Esophagus (tissue), 2 donors: Measurements from ENCODE around the gene BAG5. TPM values are rescaled to one million over a fixed set of nuclear protein-coding genes. Genes with fewer than 3 reads are reported as not detected.

Experiments used
- H3K27ac ChIP-seq, 2 donors: one replicate each; pipeline ENCODE4 v1.5.1; 2013; ENCODE audit warnings: low read depth in 2 of 2, mild to moderate bottlenecking in 2 of 2, inconsistent platforms in 1 of 2, low read length in 1 of 2, moderate library complexity in 1 of 2
- H3K27me3 ChIP-seq, 2 donors: one replicate each; pipeline ENCODE4 v1.6.1; 2013; ENCODE audit warnings: low read length in 2 of 2, control low read depth in 1 of 2, mild to moderate bottlenecking in 1 of 2; ENCODE audit not compliant: insufficient read depth in 2 of 2, control insufficient read depth in 1 of 2
- H3K36me3 ChIP-seq, 2 donors: one replicate each; pipeline ENCODE4 v1.6.1; 2013; ENCODE audit warnings: low read length in 1 of 2; ENCODE audit not compliant: control insufficient read depth in 2 of 2, insufficient read depth in 2 of 2
- H3K4me1 ChIP-seq, 2 donors: one replicate each; pipeline ENCODE4 v1.6.1; 2013; ENCODE audit warnings: low read length in 1 of 2; ENCODE audit not compliant: control insufficient read depth in 2 of 2, insufficient read depth in 2 of 2
- H3K4me3 ChIP-seq, 2 donors: one replicate each; pipeline ENCODE4 v1.5.1; 2013; ENCODE audit warnings: low read length in 2 of 2, mild to moderate bottlenecking in 2 of 2, low read depth in 1 of 2, moderate library complexity in 1 of 2
- H3K9me3 ChIP-seq, 2 donors: one replicate each; pipeline ENCODE4 v1.6.1; 2013; ENCODE audit warnings: mild to moderate bottlenecking in 2 of 2, low read depth in 1 of 2, low read length in 1 of 2, moderate library complexity in 1 of 2; ENCODE audit not compliant: control insufficient read depth in 2 of 2, insufficient read depth in 1 of 2
- WGBS, 2 donors: extraction: QIAGEN DNeasy Blood & Tissue Kit; methylation state at CpG; one replicate each; pipeline ENCODE4 v1.1.7; 2013; 5-methylcytosine and 5-hydroxymethylcytosine counted together
- polyA plus RNA-seq, 2 donors: library from polyadenylated mRNA; stranded (reverse); fragments of 200-250 nt; gene quantifications; one replicate each; pipeline ENCODE4 v1.2.3, GENCODE V29; 2013
- donor health status: healthy with polysubstance abuse.
- donor health status: Bipolar disorder and iron deficiency.

Gene BAG5
- polyA plus RNA-seq, 2 donors = 7.1 to 12.7 TPM

DNA sequence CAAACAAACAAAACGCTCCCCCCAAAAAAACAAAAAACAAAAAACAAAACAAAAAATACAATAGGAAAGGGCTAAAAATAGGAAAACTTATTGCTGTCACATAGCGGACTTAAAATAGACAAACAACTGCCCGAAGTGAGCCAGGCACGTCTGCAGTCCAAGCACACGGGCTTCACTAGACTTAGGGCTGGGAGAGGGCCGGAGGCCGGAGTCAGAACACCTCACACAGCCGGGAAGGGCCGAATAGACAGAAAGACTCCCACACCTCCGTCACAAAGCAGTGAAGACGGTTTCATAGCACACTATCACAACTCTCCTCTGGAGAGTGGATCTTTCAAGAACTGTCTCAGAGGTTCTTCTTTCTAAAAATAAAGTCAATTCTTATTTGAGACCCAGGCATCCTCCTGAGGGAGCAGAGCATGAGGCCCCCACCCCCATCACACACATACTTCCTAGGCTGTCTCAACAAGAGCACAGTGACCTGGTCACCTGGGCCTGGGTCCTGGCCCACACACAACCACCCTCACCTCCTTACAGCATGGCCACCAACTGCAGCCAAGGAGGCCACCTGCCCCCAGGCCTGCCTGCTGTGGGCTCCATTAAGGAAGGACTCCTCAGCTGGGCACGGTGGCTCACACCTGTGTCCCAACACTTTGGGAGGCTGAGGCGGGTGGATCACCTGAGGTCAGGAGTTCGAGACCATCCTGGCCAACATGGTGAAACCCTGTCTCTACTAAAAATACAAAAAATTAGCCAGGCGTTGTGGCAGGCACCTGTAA, 6.7 kb downstream of the BAG5 start:
- 81 to 88% methylated on average over 15 of the region's 15 CpGs for WGBS, 2 donors
- H3K36me3 ChIP-seq = peaks cover 0 to 6% of the 10 kb centered on the region in 2 donors
- no peaks in the 10 kb centered on the region for H3K27me3 ChIP-seq
- no peaks in the 10 kb centered on the region for H3K9me3 ChIP-seq
- no peak overlapping the region for H3K4me3 ChIP-seq
- peaks cover 0 to 22% of the 10 kb centered on the region in 2 donors for H3K4me1 ChIP-seq
- peak overlapping the region in 1 of 2 donors; percentile 5 for H3K27ac ChIP-seq

DNA sequence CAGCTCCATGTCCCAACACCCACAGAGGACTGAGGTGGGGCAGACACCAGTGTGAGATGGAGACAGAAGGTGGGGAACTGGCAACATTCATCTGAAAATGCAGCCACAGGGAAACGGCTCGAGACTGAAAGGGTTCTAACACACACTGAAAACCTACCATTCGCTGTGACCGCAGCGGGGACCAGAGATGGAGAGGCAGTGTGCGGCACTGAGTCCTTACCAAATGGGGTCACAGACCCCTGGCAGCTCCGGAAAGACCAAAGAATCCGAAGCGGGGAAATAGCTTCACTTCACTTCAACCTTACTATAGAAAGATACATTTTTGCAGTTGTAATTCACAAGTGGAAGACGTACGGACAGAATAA, 9.6 kb downstream of the BAG5 start:
- H3K27ac ChIP-seq = peak overlapping the region; percentile 73 to 78
- no peaks in the 10 kb centered on the region for H3K27me3 ChIP-seq
- H3K9me3 ChIP-seq = no peaks in the 10 kb centered on the region
- WGBS, 2 donors = 87% methylated on average over 11 of the region's 11 CpGs
- H3K4me1 ChIP-seq = peaks cover 7 to 37% of the 10 kb centered on the region in 2 donors
- peaks cover 0 to 3% of the 10 kb centered on the region in 2 donors for H3K36me3 ChIP-seq
- H3K4me3 ChIP-seq = no peak overlapping the region

DNA sequence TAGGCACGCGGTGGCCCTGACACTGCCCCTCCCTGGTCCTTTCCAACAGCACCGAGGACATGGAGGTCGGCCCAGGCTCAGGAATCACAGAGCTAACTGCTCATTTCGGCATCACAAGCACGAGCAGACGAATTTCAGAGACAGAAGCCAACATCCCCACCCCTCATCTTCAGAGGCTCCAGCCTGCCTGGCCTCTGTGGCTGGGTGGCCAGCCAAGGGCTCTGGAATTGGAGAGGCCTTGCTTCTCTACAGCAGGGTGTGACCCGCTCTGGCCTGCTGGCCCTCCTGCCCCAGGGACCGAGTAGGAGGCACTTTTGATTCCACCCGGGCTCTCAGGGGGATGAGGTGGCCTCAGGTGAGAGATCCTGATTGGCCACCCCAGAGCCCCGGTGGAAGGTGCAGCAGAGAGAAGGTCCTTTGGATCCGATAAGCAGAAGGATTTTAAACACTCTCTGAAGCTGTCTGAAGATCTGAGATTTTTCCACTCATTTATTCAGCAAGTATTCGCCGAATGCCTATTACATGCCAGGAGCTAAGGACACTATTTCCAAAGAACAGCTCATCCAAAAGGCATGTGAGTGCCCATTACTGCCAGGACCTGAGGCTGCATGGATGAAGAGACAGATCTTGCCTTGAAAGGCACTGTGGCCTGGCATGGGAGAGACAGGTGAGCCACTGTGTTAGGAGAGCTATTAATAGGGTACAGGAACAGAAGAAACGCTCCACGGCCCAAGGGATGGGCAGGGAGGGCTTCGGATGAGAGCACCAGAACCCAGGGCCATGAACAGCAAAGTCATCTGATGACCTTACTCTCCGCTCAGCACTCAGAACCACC, 10.2 kb downstream of the BAG5 start:
- Histone ChIP-seq H3K27me3 (no peaks in the 10 kb centered on the region), H3K4me1 (peaks cover 7 to 37% of the 10 kb centered on the region in 2 donors), H3K9me3 (no peaks in the 10 kb centered on the region), H3K4me3 (no peak overlapping the region), H3K27ac (peak overlapping the region; percentile 78 to 84), H3K36me3 (peaks cover 0 to 3% of the 10 kb centered on the region in 2 donors)
- WGBS, 2 donors = 39 to 59% methylated on average over 18 of the region's 18 CpGs

DNA sequence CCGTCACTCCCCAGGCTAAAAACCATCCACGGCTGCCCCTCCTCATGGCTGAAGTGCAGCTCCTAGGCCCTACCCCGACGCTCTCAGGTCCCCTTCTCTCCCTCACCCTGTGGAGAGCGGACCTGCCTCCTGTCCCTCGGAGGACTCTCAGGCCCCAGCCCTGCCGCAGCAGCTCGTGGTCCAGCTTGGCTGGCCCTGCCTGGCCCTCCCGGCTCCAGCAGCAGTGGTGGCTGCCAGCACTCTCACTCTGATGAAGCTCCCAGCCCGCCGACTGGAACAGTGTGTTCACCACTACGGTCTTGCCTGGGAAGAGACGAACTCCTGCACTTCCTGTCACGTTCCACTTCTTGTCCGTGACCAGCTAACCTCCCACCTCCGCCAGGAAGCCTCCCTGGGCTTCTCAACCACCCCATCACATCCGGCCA, 11.1 kb downstream of the BAG5 start:
- H3K27me3 ChIP-seq = no peaks in the 10 kb centered on the region
- H3K4me1 ChIP-seq = peaks cover 7 to 42% of the 10 kb centered on the region in 2 donors
- H3K9me3 ChIP-seq = no peaks in the 10 kb centered on the region
- peak overlapping the region; percentile 78 to 84 for H3K27ac ChIP-seq
- H3K4me3 ChIP-seq = no peak overlapping the region
- WGBS, 2 donors = 54 to 62% methylated on average over 17 of the region's 17 CpGs
- peaks cover 0 to 3% of the 10 kb centered on the region in 2 donors for H3K36me3 ChIP-seq

DNA sequence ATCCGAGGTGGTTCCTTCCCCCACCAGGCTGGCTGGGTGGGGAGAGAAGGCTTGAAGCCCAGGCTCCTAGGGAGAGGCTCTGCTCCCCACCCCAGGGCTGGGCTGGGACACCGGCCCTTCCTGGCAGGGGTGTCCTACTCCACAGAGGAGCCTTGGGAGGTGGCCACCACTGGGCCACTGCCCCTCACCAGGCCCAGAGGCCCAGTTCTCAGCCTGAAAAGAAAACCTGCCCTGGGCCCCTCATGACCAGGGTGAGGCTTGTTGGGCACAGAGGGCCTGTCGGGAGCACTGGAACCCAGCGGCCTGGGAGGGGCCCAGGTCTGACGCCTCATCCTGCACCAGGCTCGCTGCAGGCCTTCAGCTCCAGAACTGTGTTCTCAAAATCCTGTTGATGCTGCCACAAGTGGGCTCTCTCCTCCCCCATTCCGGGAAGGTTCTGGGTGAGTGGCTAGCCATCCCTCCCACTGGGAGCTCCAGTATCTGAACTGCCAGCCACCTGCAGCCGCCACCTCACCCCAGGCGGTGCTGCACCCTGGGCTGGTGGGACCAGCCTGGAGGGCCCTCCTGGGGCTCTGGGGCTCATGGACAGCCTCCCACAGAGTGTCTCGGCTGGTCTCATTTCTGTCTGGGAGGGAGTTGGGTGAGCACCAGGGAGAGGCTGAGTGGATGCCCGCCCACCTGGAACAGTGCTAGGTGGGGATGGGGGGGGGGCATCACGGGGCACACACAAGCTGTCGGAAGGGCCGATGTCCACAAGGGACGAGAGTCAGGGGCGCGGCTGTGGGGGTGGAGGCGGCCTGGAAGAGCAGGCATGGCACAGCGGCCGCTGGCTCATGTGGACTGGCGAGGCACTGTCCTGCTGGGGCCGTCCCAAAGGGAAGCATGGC, 11.8 kb downstream of the BAG5 start:
- H3K9me3 ChIP-seq = no peaks in the 10 kb centered on the region
- WGBS, 2 donors = 56 to 59% methylated on average over 22 of the region's 22 CpGs
- H3K4me1 ChIP-seq = peaks cover 7 to 42% of the 10 kb centered on the region in 2 donors
- no peaks in the 10 kb centered on the region for H3K27me3 ChIP-seq
- peak overlapping the region; percentile 78 to 84 for H3K27ac ChIP-seq
- peaks cover 0 to 3% of the 10 kb centered on the region in 2 donors for H3K36me3 ChIP-seq
- H3K4me3 ChIP-seq = no peak overlapping the region

DNA sequence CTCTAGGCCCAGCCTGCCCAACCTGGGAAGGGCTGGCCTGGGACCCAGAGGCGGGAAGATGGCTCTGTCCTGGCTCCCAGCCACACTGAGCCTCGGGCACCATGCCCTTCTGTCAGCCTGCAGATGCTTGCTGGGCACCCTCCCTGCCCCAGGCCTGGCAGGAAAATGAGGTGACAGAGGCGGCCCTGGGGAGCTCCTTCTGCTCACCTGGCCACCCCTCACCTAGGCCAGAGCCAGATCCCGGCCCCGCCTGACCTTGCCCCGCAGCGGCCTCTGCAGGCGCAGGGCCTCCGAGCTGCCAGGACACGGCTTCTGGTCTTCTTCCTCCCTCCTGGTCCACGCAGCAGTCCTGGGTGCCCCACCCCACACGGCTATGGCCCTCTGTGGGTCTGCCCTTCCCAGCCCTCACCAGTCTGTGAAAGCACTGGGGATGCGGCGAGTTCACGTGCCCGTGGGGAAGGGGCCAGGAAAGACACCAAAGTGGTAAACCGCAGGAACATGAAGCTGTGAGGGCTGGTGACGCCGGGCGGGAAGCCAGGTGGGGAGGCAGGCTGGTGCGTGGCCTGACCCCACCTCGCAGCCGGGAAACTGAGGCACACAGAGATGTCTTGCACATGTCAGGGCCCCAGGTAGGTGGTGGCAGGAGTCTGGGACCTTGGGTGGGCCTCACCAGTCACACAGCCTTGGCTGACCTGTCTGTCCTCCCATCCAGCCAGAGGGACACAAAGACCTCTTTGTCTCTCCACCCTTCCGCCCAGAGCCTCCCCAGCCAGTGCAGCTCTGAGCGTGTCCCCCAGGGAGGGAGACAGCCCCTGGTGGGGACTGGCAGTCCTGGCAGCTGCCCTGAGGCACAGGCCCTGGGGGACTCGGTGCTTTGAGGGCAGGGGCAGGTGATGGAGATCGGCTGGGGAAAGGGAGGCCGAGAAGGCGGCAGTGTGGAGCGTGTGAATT, 12.8 kb downstream of the BAG5 start:
- peaks cover 7 to 43% of the 10 kb centered on the region in 2 donors for H3K4me1 ChIP-seq
- 67% methylated on average over 29 to 30 of the region's 30 CpGs for WGBS, 2 donors
- H3K27ac ChIP-seq = peak overlapping the region; percentile 31 to 62

DNA sequence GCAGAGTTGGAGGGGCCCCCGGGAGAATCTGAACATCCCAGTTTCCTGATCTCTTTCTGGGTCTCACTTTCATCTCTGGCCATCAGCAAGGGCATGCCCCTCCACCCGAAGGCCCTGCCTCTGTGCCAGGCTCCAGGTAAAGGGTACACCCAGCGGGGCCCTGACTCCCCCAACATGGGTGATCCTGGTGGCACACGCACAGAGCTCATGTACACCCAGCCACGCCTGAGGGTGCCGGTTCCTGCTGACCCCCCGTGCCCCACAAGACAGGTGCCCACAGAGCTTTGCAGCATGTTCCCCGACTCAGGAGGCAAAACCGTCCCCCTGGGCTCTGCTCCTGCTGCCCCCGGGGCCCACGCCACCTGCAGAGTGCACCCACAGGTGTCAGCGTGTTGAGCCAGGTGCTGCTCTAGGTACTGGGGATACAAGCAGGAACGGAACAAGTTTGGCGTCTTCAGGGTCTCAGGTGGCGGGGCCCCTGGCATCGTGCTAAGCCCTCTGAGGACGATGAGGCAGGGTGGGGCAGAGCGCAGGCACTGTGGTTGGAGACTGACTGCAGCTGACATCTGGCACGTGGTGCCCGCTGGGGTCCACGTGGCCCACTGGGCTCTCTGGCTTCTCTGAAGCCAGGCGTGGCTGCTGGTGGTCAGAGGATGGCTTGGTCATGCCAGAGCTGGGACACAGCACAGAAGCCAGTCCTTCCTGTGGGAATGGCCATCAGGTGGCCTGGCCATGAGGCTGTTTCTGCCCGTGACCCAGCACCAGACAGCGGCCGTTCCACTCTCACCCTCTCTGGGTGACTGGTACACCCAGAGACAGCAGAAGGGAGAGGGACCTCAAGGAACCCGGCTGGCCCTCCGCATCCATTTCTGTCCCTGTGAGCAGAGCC, 13.8 kb downstream of the BAG5 start:
- Histone ChIP-seq H3K4me3 (no peak overlapping the region), H3K9me3 (no peaks in the 10 kb centered on the region), H3K36me3 (peaks cover 0 to 3% of the 10 kb centered on the region in 2 donors), H3K27ac (peak overlapping the region in 1 of 2 donors; percentile 62), H3K4me1 (peaks cover 12 to 50% of the 10 kb centered on the region in 2 donors), H3K27me3 (no peaks in the 10 kb centered on the region)
- WGBS, 2 donors = 59 to 72% methylated on average over 27 of the region's 27 CpGs

More for the DNA sequence above, 12.8 kb downstream of the BAG5 start:
- H3K36me3 ChIP-seq = peaks cover 0 to 3% of the 10 kb centered on the region in 2 donors
- H3K27me3 ChIP-seq = no peaks in the 10 kb centered on the region
- no peaks in the 10 kb centered on the region for H3K9me3 ChIP-seq
- no peak overlapping the region for H3K4me3 ChIP-seq

DNA sequence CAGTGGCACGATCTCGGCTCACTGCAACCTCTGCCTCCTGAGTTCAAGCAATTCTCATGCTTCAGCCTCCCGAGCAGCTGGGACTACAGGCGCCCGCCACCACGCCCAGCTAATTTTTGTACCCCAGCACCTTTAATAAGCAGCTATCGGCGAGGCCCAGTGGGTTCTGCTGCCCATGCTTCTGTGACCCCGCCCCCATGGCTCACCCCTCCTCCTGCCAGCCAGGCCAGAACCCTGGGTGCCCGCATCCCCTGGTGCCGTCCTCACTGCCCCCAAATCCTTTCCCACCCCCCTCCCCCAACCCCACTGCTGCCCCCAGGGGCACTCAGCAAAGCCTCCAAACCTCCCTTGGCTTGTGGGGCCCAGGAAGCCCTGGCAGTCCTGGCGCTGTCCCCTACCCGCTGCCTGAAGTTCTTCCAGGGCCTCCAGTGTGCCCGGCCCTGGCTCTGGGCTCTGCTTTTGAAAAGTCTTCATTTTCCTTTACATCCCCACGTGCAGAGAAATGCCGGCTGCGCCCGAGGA, 14.5 kb downstream of the BAG5 start:
- WGBS, 2 donors = 81 to 82% methylated on average over 18 of the region's 18 CpGs
- Histone ChIP-seq H3K9me3 (no peaks in the 10 kb centered on the region), H3K27ac (peak overlapping the region in 1 of 2 donors; percentile 14), H3K36me3 (peaks cover 0 to 3% of the 10 kb centered on the region in 2 donors), H3K4me1 (peaks cover 14 to 54% of the 10 kb centered on the region in 2 donors), H3K27me3 (no peaks in the 10 kb centered on the region), H3K4me3 (no peak overlapping the region)
